AG08395 (cell line): ENCODE results near the gene PPP1R1B.

Source experiments
- DNase-seq: peaks from one replicate; pipeline ENCODE4 v3.0.0; 2012; ENCODE audit warnings: mixed read lengths, low spot score

PPP1R1B gene

DNA sequence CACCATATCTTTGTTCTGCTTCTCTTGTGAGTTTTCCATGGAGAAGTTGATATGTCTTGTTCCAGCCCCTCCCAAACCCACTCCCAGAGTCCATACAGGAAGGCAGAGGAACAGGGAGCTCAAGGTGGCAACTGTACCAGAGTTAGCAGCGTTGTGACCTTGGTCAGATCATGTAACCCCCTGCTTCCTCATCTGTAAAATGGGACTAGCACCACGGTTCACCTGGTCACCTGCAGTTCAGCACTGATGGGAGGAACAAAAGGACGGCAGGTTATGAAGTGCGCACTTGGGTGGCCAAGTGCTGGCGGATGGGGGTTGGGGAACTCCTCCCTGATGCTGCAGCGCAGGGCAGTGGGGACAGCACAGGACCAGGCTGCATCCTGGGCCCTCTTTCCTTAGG, 11.3 kb upstream of the PPP1R1B start:
- DNase-seq: no peak

DNA sequence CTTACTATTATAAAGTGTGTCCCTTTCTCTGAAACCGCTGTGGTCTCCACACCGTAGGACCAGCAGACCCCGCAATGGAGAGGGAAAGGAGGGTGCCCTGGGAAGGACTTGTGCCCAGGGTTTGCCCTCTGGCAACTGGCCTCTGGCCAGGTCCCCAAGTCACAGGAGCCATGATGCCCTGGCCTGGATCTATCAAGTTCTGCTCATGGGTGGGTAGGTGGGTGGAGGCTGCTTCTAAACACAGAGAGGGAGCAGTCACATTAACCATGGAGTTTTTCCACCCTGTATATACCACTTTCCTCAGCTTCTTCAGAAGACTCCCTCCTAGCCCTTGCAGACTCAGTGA, 9.7 kb upstream of the PPP1R1B start:
- DNase-seq: no peak

DNA sequence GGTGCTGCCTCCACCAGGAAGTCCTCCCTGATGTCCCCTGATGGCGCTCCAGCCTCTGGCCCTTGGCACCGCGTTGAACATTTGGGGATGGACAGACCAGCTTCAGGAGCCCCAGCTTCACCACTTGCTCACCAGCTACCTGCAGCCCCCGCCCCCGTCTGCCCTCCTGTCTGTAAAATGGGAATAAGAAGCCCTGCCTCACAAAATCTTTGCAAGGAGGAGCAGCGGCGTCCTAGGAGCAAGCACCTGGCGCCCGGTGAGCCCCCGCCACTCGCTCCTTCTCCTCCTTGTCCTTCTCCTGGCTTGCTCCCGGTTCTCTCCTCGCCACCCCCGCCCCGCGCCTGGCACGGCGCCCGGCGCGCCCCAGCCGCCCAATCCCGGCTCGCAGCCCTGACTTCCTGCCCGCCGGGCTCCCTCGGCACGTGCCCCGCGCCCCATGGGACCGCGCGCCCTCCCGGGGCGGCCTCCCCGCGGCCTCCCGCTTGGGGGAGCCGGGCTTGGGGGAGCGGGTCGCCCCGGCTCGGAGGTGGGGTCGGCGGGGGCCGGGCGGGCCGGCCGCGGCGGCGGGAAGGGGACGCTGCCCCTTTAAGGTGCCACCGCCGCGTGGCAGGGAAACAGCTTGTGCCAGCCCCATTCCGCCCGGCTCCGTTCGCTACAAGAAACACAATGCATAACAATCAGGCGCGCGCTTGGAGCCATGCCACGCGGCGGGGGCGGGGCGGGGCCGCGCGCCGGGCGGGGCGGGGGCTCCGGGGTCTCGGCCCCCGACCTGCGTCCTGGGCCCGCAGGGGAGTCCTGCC, 9.1 kb upstream of the PPP1R1B start:
- DNase-seq: peak; percentile 74

DNA sequence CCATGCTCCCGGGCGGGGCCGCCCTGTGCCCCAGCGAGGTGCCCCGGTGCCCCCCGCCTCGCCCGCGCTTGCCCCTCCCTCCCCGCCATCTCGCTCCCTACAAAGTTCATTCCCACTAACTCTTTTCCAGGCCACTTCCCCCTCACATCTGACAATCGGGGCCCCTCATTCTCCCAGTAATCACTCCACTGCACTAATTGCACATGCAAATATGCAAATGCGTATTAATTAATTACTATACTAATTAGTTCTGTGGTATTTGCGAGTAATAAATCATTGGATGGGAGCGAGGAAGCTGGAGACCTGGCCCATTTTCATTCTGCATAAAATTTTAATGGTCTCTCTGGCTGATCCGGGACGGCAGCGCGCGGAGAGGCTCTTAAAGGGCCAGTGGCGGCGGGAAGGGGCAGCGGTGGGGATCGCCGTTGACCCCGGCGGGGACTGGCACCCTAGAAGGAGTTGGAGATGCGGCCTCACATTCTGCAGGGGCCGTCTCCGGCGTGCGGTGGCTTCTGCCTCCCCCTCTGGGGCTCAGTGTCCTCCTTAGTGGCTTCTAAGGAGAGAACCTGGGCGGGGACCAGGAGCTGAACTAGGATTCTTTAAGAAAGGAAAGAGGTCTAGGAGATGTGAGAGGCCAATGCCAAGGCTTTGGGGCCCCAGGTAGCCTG, 8.4 kb upstream of the PPP1R1B start:
- peak; percentile 30 for DNase-seq

DNA sequence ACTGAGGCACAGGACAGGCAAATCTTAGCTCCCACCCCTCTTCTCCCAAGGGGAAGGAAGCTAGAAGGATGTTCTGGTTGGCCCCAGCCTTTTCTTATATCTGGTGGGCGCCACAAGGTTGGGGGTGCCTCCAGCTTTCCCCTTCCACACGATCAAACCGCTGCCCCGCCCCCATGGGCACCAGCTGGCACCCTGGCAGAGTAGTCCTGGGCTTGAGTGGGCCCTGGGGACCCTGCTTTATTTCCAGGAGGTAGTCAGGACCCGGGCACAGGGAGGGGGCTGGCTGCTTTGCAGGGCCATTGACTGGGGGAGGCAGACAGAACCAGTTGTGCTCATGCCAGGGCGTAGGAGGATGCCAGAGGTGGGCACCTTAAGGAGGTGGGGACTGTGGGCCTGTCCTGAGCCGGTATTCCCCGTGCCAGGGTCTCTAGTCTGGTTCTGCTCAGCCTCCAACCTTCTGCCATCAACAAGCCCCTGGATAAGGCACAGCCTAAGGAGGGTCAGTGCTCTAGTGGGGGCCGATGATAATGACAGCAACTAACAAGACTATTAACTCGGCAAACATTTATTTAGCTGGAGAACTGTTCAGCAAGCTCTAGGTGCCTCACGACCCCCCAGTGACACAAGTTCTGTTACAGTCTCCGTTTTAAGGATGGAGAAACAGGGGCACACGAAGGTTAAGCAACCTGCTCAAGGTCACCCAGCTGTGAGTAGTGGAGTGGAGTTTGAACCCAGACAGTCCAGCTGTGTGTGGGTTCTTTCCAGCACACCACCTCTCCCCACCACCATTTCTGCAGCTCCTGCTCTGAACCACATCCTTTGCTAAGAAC, 7.6 kb upstream of the PPP1R1B start:
- DNase-seq: no peak

DNA sequence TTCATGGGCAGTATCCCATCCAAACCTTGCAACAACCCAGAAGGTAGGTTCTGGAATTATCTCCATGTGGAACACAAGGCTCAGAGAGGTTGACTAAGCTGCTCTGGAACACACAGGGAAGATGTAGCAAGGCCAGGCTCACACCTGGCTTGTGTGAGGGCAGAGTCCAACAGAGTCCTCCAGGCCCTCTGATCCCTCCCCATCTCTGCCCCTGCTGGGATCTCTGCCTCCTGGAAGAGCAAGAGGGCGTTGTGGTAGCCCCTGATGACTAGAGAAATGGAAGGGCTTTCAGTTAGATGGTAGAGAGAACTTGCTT, 7.0 kb upstream of the PPP1R1B start:
- no peak for DNase-seq

DNA sequence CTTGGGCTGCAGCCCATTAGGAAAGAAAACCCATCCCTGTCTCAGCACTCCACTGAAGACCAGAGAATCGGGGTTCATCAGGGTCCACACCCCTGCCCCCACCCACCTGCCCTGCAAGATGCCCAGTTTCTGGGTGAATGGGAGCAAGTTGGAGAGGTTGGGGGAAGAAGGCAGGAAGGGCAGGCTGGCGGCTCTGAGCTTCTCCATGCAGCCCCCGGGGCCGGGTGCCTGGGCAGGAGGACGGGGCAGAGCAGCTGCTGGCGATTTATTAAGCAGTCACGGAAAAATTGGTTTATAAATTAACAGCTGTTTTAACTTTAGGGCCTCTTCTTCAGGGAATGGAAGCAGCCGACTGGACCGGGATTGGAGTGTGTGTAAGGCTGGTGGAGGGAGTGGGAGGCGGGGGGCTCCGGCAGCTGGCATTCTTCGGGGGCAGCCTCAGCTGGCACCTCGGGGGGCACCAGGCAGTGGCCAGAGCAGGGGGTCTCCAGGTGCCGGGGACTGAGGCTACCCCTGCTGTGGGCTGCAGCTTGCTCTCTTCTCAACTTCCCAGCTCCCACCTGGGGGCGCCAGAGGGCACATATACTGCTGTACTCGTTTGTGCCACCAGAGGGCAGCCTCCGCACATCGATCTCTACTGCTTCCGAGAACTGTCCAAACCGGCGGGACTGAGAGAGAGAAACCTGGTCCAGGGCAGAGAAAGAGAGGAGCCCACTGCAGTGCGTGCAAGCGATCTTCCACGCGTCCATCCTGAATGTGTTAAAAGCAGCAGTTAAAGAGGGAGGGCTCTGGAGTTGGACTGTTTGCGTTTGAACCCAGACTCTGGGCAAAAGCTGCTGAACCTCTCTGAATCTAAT, 5.0 kb upstream of the PPP1R1B start:
- DNase-seq: peak; percentile 89

DNA sequence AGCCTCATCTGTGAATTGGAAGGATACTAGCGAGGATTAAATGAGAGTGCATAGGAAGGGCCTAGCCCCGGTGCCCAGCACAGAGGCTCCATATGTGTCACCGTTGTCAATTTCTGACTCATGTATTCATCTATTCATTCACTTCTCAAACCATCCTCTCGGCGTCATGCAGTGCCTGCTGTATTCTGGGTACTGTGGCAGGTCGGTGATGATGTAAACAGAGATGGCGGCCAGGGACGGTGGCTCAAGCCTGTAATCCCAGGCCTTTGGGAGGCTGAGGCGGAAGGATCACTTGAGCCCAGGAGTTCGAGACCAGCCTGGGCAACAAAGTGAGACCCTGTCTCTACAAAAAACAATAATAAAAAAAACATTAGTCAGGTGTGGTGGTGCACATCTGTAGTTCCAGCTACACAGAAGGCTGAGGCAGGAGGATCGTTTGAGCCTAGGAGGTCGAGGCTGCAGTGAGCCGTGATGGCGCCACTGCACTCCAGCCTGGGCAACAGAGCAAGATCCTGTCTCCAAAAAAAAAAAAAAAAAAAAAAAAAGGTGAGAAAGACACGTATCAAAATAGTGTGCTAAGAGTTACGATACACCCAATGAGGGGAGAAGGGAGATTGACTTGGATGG, 4.3 kb upstream of the PPP1R1B start:
- no peak for DNase-seq

DNA sequence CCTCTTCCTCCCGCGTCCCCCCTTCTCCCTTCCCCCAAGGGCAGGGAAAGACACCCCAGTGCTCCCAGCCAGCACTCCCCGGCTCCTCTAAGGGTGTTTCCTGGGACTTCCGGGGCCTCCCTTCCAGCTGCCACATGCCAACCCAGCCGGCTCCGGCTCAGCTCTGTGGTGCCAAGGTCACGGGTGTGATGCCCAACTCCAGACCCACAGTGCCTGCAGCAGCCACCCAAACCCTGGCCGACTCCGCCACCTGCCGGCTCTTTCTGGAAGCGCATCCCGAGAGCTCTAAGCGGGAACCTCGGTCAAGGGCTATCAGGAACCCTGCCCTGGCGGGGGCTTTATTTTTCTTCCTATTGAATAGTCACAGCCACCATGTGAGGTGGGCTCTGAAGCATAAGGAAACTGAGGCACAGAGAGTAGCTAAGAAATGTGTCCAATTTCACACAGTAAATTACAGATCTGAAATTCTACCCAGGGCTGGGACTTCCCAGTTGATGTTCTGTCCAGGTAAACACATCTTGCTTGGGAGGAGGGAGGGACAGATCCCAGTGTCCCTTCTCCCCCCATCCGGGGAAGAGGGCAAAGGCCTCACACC, 3.3 kb upstream of the PPP1R1B start:
- DNase-seq: peak; percentile 77

DNA sequence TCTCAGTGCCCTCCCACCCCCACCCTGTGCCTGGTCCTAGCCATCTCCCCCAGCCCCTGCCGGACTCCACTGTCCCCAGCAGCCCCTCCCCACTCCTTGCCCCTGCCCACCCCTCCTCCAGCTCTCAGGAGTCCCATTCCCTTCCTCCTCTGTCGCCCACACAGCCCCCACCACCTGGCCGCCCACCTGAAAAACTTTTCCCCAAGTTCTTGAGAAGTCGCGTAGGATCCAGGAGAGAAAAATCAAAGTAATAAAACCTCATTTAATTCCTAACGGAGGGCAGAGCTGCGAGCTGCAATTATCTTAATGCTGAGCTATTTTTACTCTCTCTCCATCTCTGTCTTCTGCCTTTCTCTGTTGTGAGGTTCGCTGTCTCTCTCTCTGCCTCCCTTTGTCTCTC, 2.4 kb upstream of the PPP1R1B start:
- DNase-seq: no peak

DNA sequence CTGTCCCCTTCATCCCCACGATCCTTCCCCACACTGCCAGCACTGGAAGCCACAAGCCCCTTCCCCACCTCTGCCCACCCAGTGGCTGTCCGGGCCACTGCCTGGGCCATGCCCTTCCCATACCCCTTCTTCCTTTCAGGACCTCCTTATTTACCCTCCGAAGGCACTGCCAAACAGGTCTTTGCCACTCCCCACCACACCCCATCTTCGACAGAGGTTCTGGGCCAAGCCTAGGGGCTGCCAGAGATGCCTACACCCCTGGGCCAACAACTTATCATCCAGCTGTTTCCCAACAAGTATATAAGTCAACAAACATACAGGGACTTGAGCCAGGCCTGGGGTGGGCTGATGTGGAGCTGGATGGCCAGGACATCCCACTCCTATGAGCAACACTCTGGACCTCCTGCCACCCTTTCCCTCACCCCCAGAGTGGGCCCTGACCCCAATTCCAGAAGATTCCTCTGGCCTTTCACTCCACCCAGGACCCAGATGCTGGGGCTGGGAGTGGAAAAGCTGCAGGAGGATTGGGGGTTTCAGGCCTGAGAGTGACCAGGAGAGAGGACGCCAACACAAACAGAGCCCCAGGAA, 1.5 kb upstream of the PPP1R1B start:
- no peak for DNase-seq

DNA sequence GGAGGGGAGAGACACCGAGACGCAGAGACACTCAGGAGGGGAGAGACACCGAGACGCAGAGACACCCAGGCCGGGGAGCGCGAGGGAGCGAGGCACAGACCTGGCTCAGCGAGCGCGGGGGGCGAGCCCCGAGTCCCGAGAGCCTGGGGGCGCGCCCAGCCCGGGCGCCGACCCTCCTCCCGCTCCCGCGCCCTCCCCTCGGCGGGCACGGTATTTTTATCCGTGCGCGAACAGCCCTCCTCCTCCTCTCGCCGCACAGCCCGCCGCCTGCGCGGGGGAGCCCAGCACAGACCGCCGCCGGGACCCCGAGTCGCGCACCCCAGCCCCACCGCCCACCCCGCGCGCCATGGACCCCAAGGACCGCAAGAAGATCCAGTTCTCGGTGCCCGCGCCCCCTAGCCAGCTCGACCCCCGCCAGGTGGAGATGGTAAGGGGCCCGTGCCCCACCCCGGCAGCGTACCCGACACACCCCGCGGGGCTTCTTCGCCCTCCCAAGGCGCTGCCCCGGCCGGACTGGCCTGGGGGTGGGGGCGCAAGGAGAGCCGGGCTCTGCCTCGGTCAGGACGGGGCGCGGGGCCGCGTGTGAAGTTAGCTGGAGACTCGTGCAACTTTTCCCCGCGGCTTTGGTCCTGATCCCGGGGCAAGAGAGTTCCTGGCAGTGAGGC, 427 bp downstream of the PPP1R1B start:
- no peak for DNase-seq

DNA sequence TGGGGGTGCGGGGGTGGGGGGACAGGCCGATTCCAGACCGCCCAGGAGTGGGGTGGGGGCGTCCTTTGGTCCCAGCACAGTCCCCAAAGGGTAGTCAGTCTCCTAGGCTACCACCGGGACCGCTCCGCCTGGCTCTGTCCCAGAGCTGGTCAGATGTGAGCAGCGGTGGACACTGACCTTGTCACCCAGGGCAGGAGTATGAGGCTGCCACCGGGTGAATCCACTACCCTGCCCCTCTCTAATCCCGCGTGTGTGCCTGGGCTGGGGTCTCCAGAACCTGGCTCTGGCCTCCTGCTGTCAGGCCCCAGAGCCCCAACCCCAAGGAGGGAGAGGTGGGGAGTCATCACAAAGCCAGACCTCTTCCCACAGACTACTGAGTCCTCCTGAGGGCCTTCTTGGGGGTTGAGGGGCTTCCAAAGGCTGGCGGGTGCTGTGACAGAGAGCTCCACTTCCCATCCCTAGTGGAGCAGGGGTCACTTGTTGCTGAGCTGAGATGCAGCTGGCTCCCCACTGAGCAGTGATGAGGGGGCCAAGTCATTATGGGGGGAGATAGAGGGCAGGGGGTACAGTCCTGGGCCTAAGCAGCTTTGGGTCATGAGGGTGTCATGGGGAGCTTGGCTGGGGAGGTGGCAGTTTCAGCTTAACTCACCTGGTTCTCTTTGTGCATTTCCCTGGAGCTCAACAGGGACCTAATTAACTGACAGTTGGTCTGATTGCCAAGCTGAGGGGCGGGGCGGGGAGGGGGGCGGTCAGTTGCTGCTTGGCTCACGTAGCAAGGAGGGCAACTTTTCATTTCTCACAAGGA, 1.2 kb downstream of the PPP1R1B start:
- no peak for DNase-seq

DNA sequence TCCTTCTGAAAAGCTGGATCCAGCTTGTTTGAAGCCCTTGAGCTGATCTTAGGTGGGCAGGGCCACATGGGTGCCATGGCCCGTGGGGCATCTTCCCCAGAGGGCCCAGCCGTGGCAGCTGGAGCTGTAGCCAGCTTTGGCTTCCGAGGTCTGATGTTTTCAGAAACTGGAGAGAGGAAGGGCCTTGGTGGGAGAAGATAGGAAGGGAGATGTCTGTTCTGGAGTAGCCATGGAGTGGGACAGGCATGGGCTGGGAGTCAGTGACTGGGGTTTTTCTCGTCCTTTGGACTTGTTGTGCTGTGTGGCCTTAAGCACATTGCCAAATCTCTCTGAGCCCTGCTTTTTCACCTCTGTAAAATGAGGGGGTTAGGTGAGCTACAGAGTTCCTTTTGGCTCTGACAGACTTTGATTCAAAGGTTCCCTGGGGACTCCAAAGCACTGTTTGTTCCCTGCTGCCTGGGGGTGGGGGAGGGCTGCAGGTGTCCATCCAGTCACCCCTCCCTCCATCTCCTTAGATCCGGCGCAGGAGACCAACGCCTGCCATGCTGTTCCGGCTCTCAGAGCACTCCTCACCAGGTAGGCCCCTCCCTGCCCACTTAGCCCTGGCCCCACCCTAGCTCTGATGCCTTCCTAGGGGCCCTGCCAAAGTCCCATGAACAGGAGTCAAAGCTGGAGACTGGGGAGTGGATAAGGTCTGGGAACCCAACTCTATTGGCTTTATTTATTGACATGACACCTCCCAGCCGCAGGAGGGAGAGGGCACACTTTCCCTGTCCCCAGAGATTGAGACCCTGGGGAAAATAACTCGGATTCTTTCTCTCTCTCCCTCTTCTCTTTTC, 2.1 kb downstream of the PPP1R1B start:
- no peak for DNase-seq

DNA sequence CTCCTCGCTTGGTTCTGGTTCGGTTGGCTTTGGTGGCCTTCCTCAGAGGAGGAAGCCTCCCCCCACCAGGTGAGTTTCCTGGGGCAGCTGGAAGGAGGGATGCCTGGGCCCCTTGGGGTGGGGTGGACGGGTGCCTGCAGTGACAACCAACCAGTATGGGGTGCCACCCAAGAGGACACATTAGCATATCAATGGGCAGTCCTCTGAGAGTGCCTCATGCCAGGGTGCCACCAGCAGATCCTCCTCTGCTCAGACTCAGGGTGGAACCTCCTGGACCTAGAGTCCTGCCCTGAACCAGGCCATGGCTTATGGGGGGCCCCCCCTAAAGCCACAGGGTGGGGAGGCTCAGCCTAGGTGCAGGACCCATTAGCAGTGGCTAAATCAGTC, 2.7 kb downstream of the PPP1R1B start:
- DNase-seq: no peak

DNA sequence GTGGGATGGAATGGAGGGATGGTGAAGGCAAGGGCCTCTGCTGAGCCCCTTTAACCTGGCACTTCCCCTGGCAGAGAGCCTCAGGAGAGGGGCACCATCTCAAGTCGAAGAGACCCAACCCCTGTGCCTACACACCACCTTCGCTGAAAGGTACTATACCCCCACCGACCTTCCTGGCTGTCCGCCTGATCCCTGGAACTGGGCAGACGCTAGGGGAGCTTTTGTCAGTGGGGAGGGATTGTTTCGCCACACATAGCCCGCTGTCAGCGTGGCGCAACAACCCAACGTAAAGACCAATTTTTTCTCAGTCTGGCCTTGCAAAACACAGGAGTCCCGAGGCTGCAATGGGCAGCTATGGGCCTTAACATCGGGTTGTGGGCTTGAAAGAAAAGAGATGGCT, 3.1 kb downstream of the PPP1R1B start:
- DNase-seq: no peak

DNA sequence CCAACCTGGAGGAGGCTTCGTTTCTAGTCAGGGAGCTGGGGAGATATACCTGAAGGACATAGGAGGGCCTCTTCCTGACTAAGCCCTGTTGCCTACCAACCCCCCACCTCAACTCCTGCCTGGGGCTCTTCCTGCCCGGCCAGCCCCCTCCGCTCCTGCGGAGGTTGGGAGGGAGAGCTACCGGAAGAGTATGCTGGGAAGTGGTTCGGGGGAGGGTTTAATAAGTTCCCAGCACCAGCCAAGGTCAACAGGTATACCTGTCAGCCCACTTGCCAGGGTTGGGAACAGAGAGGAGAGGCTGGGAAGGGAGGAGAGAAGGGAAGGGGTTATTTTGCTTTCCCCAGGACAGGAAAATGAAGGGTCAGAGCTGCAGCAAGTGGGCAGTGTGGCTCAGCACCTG, 4.7 kb downstream of the PPP1R1B start:
- DNase-seq: no peak

DNA sequence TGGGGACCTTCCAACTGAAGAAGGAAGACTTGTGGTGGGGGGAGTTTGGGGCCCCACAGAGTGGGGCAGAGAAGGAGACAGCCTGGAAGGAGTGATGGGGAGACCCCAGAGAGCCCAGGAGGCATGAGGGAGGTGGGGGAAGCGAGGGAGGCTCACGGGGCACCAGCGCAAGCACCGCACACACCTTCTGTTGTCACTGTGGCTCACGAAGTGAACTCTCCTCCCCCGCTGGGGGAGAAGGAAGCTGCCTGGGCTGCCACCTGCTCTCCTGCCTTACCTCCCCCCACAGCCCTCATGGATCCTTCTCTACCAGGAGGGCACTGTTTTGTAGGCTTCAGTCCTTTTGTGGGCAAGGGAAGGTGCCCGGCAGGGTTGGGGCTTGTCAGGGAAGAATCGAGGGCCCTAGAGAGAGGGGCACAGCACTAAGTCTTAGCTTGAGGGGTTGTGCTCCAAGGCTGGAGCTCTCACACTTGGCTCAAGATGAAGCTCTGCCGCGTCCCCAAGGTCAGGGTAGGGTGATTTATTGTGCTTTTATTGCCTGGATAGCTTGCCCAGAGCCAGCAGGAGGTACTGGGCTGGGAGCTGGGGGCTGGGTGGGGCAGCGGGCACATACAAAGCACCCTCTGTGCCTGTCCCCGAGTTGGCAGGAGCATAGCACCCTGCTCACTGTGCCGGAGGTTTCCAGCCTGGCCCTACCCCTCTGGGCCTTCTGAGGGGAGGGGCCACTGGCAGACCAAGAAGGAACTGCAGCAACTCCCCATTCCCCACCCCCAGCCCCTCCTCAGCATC, 5.6 kb downstream of the PPP1R1B start:
- DNase-seq: no peak
